Activated CD8-positive, alpha-beta memory T cell treated with anti-CD3 and anti-CD28 coated beads, Interleukin-2, amount 50 U/mL, for 1 hour (primary cell): ENCODE data around the gene CDC42EP2.

Experiments used
- DNase-seq: peaks from one replicate; pipeline ENCODE4 v3.0.0-alpha.2; 2020; ENCODE audit errors: extremely low read depth

The CDC42EP2 gene, protein sequence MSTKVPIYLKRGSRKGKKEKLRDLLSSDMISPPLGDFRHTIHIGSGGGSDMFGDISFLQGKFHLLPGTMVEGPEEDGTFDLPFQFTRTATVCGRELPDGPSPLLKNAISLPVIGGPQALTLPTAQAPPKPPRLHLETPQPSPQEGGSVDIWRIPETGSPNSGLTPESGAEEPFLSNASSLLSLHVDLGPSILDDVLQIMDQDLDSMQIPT

DNA sequence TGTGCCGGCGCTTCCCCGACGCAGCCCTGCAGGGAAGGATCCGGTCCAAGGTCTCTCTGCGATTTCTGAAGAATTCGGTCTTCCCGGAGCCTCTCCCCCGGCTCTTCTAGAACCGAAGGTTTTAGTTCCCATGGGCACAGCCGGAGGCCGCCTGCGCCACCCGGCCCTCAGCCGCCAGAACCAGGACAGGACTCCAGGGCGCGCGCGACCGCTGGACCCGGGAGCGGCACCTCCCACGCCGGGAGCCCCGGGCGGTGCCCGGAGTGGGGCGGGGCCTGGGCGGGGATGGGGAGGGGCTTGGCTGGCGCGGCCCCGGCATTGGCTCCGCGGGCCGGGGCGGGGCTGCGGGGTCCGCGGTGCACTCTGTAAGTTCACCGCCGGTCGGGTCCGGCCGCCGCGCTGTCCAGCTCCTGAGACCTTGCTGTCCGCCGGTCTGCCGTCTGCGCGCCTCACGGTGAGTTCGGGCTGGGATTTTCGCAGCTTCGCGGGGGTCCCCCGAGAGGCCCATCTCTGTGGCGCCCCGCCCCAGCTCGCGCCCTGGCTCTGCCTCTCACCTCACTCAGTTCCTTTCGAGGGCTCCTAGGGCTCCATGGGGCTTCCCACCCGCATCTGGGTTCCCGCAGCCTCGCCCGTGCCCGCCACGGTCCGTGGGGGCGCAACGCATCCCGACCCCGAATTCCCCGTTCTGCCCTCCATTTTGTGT lies at the start of gene CDC42EP2:
TSS of gene CDC42EP2 (plus strand) at position 366 of the 703 bp plus-strand sequence. CDS start 6,033 bp downstream, outside the sequence.
- no peak for DNase-seq

DNA sequence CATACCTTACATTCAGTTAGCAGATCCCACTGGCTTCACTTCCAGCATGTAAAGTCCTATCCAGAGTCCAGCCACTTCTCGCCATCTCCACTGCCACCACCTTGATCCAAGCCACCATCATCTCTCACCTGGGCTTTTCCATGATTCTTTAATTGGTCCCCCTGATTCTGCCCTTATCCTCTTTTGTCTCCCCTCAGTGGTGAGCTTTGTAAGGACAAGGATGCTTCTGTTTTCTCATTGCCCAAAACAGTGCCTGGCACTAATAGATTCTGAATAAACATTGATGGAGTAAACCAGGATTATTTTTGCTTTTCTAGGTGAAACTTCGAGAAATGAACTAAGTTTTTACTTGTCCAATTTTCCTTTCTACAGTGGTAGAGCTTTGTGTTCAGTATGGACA lies 48.5 kb upstream of the CDC42EP2 start:
- no peak for DNase-seq

DNA sequence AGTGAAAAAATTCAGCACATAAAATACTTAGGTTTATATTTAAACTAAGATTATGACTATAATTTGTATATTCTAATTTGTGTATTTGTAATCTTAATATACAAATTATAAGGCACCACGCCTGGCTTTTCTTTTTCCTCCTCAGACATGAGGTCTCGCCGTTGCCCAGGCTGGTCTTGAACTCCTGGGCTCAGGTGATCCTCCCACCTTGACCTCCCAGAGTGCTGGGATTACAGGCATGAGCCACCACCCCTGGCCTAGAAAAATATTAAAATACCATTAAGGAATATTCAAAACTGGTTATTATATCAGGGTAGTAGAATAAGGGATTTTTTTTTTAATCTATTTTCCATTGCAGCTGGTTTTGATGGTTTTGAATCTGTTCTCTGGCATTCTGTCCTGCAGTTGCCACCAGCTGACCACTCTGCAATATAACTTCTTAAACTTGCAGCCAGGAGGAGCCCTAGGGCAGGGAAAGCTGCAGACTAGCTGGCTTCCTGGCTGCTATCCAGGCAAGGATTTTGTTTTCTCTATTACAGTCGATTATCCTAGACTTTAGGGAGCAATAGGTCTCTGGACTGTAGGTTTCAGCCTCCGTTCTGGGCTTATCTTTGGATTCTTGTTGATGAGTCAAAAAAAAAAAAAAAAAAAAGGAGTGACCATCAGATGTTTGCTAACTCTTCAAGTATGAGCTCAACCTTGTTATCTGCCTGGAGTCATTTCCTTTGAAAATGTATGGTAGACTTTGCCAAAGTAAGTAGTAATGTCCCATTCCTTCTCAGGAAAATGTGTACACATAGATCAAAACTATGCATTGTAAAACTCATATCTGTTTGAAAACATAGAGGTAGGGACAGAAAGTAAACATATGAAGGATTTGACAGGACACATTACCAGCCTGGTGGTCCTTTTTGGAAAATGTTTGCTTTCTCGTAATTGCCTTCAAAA lies 39.7 kb upstream of the CDC42EP2 start:
- DNase-seq = no peak

DNA sequence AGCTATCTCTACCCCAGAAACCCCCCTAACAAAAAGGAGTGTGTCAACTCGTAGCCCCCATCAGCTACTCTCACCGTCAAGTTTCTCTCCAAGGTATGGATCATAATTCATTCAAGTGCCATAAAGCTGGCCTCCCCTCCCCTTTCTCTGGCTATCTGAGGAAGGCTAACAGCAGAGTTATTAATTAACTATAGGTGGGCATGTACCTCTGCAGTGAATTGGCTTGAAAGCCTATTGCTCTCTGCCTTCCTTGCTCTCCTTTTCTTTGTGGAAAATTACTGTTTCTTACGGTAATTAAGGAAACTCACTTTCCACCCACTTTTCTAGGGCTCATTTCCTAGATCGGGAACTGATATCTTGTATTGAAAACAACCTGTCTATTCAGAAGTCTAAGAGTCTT lies 38.8 kb upstream of the CDC42EP2 start:
- no peak for DNase-seq

DNA sequence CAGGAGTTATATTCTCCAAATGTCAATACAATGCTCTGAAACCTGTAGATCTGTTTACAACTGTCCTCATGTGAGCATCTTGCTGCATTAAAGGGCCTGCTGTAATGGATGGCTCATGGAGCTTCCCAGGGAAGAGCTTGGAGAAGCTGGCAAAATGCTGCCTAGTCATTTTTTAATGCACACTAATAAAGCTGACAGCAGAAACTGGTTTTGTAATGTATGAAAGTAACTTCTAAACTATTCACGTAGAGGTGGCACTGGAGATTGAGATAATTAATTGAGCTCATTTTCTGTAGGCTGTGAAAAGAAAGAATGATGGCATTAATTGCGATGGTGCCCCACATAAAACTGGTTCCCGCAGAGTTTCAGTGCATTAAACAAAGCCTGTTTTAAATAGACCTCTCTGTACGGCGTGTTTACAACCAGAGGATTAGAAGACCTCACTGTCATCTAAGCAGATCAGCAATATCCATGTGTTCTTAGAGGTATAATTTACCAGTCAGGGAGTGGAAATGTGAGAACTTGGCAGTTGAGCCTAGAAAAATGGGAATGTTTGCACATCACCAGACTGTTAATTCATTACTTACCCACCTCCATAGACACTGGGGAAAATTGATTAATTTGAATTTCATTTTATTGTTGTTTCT lies 36.9 kb upstream of the CDC42EP2 start:
- no peak for DNase-seq

DNA sequence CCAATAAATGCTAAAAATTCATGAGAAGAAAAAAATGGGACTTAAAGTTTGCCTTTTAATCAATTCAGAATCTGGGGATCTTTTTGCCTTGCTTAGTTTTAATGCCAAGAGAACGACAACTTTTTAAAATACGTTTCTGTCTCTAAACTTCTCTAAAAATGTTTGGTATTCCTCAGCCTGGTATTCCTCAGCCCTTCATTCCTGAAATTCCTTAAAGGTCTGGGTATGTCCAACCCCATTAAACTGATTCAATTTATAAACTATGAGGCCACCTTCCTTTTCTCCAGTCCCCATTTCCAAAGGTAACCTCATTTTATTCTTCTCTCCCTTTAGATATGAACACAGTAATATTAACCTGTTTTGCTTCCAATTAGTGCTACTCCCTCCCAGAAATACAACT lies 36.3 kb upstream of the CDC42EP2 start:
- DNase-seq = no peak

DNA sequence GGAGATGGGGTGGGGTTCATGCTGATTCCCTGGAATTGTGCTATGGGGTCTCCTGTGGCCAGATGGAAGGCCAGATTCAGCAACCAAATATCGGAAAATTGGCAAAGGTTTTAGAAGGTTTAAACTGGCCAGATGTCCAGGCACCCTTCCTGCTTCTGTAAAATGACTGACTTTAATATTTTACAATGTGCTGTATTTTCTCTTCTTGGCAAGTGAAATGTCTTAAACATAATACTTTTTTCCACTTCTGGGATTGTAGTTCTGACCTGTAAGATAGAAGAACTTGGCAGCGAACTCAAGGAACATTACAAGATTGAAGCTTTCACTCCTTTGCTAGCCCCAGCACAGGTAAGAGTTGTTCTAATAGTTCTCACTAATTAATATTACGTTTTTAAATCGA lies 35.4 kb upstream of the CDC42EP2 start:
- DNase-seq = no peak

DNA sequence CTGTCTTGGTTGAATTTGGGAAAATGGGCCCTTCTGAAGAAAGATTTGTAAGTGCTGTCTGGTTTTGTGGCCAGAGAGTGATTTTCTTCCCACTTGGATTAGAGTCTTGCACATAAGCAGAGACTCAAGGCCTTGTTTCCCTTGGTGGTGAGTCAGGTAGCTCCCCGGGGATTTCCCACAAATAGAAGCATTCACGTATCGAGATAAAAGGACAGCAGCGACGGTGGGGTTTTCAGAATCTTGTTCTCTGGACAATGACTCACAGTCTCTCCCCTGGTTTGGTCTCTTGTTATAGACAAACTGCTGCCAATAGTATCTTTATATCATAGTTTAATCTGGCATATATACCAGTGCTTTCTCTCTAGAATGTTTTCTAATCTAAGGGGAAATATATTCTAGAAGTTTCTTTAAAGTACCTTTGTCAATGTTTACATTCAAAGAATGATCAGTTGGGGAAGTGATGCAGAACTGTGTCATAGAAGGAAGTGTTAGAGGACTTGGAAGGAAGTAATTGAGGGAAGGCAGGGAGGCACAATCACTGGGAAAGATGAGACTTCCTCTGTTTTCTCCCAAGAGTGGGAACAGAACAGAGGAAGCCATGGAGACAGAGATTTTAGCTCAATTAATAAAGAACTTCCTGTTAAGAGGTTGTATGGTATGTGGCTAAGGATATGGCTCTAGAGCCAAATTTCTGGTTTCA lies 34.8 kb upstream of the CDC42EP2 start:
- no peak for DNase-seq

DNA sequence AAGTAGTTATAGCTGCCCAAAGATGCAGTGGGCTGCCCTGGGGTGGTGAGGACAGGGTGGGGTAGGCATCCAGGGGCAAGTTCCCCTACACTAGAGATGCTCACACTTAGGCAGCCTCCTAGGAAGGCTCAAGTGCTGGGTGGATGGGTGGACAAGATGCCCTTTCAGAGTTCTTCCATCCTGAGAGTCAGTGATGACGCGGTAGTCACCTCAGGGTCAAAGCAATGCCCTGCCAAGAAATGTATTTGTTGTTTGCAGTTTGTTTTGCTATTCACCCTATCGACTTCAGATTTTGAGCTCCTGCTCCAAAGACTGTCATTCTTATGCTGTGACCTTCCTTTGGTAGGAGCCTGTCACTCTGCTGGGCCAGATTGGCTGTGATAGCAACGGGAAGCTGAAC lies 34.0 kb upstream of the CDC42EP2 start:
- DNase-seq = no peak

DNA sequence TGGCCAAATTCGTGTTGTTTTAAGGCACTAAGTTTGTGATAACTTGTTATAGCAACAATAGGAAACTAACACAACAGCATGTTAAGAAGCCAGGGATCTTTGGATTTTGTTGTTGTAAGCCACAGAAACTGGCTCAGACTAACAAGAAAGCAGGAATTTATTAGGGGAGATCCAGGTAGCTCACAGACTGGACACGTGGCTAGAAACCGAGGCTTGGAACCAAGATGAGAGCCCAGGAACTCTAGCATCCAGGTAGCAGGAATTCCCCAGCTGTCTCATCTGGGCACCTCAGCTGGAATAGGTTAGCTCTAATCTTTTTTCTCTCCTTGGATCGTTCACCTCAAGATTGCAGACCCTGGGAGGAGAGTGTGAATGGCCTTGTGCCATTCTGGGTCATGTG lies 28.0 kb upstream of the CDC42EP2 start:
- DNase-seq = no peak

DNA sequence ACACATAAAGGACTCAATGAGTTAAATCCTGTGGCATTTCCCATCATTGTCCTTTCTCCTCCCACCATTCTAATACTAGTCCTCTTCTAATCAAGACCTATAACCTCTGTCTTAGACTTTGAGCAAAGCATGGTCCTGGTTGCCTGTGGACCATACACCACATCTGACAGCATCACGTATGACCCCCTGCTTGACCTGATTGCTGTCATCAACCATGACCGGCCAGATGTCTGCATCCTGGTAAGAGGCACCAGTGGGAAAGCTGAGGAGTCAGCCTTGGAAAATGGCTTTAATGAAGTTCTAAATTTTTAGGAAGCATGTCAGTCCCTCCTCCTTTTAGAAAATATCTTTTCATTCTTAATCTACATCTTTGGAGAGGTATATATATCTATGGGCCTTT lies 27.1 kb upstream of the CDC42EP2 start:
- DNase-seq = no peak

DNA sequence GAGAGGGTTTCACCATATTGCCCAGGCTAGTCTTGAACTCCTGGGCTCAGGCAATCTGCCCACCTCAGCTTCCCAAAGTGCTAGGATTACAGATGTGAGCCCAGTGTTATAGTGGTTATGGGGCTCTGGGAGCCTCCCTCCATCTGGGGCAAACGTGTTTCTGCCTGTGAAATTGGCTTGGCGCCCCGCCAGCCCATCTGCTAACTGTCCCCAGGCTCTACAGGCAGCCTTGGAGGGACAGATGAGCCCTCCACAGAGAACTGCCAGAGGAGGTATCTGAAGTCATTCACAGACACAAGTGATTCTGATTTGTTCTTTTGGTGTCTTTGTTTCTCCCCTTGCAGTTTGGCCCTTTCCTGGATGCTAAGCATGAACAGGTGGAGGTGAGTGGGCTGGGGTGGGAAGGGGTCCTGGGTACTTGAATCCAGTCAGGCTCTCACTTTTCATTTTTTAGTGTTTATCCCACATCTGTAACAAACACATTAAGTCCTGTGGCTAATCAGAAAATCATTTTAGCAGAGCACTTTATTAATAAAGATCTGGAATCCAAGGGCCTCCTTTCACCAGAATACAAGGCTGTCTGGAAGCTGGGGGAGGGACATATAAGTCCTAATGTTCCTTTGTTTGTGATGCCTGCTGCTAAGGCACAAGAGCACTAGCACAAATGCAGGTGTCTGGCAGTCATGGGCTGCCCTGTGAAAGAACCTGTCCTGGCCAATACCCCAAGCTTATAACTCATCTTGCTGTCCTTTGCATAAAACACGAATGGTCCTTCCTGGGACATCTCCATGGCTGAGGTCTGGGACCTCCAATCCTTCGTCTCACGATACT lies 25.7 kb upstream of the CDC42EP2 start:
- DNase-seq = no peak

DNA sequence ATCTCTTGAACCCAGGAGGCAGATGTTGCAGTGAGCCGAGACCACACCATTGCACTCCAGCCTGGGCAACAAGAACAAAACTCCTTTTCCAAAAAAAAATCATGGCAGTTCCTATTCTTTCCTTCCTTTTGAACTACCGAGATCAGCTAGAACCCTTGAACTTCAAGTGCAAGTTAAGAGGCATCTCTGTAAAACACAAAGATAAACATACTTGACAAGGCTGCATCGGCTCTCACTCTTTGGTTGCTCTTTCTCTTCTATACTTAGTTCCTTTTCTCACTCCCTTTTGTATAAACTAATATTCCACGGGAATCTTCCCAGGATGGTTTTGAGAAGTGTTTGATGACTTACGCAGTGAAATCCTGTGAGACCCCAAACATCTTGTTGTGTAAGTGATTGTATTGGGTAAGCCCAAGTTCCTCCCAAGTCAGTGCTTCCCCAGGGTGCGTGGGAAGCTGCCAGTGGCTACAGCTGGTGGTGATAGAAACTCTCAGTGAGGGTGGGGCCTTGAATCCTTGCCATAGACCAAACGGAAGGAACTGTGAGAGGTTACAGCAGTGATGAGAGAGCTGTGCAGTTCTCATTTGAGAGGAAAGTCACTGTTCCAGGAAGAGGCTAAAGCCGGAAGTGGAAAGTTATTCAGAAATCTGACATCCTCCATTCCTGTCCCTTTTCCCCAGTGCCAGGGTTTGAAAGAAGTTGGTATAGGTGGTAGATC lies 24.1 kb upstream of the CDC42EP2 start:
- no peak for DNase-seq

DNA sequence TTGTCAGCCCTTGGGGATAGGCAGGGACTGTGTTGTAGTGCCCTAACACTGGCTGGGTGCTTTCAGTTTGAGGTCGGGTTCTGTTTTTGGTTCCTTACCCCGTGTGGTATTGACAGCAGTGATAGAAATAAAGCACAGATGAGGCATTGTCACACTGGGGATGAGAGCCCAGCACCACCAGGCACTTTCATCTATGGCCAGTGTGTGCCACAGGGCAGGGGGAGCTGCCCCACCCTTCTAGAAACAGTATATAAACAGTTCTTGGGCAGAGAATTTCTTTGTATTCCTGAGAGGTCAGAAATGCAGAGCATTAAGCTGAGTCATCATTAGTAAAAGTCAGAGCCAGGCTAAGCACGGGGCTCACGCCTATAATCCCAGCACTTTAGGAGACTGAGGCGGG lies 23.1 kb upstream of the CDC42EP2 start:
- DNase-seq = no peak

DNA sequence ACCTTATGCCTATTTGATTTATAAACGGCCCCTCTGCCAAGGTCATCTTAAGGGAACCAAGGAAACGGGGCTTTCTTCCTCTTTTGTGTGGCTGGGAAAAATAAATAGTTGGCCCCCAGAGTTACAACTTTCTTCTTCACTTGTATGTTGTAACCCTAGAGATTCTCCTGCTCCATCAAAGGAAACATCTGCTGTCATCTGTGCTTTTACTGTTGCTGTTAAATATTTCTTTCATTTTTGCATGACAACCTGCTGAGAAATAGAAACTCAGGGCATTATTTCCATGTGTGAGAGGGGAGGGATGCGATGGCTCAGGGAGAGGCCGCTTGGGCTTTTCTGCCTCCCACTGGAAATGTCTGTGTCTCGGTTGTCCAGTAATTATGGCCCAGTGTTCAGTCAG lies 21.8 kb upstream of the CDC42EP2 start:
- DNase-seq = no peak

DNA sequence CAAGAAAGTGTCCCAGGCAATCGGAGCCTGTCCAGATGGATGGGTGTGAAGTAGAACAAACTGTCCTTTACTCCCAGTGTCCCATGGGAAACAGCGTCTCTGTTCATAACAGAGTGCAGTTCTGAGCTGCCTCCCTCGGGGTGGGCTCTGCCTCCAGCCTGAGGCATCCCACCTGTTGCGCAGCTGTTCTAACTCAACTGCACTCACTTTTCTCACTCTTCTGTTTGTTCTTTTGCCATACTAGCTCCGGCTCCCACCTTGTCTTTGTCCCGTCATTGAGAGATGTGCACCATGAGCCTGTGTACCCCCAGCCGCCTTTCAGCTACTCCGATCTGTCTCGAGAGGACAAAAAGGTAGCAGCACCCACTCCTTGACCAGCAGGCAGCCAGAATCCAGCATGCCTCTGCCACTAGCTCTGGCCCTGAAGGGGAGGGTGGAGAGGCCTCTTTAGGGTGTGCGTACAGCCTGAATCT lies 20.7 kb upstream of the CDC42EP2 start:
- no peak for DNase-seq

DNA sequence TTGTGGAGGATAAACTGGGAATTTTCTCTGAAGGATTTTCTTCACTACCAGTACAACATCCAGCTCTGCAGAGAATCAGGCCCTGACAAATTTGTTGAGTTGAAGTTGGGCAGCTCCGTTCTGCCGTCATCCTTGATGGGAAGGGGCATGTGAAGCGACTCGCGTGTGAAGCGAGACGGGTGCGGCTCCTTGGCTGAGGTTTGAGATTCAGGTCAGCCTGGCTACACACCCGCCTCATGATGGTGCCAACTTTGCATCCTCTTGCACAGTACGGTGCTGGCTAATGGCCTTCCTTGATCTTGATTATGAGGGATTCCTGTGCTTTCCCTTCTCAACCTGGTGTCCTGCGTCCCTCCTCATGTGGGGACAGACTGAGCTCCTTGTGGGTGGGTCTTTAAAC lies 19.7 kb upstream of the CDC42EP2 start:
- DNase-seq = no peak

DNA sequence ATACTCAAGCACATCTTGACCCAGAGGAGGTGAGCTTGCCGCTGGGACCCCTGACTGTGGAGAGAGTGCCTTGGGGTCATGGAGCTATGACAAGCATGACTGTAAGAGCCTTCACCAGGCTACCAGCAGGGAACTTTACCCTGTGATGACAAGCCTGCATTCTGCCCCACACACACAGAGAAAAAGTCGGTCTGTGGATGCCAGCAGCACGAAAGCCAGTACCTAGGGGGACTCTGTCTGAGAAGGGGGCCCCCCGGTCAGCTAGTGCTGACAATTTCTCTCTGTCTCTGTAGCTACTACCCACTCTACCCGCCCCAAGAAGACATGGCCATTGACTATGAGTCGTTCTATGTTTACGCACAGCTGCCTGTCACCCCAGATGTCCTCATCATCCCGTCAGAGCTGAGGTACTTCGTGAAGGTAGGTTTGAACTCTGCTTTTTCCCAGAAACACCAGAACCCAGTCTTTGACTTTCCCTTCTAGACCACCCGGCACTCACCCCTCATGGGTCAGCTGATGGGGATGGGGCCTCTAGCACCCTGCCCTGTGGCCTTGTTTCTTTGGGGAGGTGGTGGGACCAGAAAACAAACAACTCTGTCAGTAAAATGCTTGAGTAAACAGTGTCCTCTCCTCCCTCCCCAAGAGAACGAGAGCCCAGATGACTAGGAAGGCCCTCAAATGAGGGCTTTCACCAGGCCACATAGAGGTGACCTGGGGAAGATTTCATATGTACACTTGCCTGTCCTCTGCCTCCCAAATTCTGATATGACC lies 18.9 kb upstream of the CDC42EP2 start:
- no peak for DNase-seq
